Measurements from ENCODE around the gene FAM210B.
A peak's percentile ranks its signal among the peaks of the same experiment; 100 is the strongest.
"Not testable (repeated sequence)": the region's sequence is repeated elsewhere in the genome, so short reads cannot be mapped to it uniquely, and the experiment has no call there.

Gene FAM210B

GRCh38 chr20:56392881-56393482 is 34.2 kb downstream of the FAM210B start:
- no peak for DNase-seq (ENCODE audit: low spot score)

GRCh38 chr20:56393653-56394052 is 34.9 kb downstream of the FAM210B start:
- DNase-seq (ENCODE audit: low spot score), result no peak

- DNase-seq (ENCODE audit: low spot score), result no peak
Measured at GRCh38 chr20:56395166-56395565, 36.4 kb downstream of the FAM210B start.

- peak; percentile 85 for DNase-seq (ENCODE audit: low spot score)
Measured at GRCh38 chr20:56400001-56400640, 41.3 kb downstream of the FAM210B start.

- DNase-seq (ENCODE audit: low spot score), result no peak
Measured at GRCh38 chr20:56403465-56403864, 44.7 kb downstream of the FAM210B start.

GRCh38 chr20:56405356-56405755 is 46.6 kb downstream of the FAM210B start:
- DNase-seq (ENCODE audit: low spot score), result not testable (repeated sequence)

GRCh38 chr20:56406910-56407309 is 48.1 kb downstream of the FAM210B start:
- no peak for DNase-seq (ENCODE audit: low spot score)

- no peak for DNase-seq (ENCODE audit: low spot score)
Measured at GRCh38 chr20:56409521-56409920, 50.7 kb downstream of the FAM210B start.

GRCh38 chr20:56409956-56410355 is 51.2 kb downstream of the FAM210B start:
- DNase-seq (ENCODE audit: low spot score), result no peak

GRCh38 chr20:56411287-56411686 is 52.5 kb downstream of the FAM210B start:
- not testable (repeated sequence) for DNase-seq (ENCODE audit: low spot score)

GRCh38 chr20:56411759-56412472 is 53.1 kb downstream of the FAM210B start, which contains the start of gene CASS4:
Gene CASS4, plus strand, starts transcription at chr20:56412260. Its CDS starts 199 bp downstream, at chr20:56412459.
- DNase-seq (ENCODE audit: low spot score), result peak; percentile 81

GRCh38 chr20:56412473-56412790 is 53.7 kb downstream of the FAM210B start:
- DNase-seq (ENCODE audit: low spot score), result no peak

GRCh38 chr20:56412949-56413348 is 54.2 kb downstream of the FAM210B start:
- no peak for DNase-seq (ENCODE audit: low spot score)

GRCh38 chr20:56414842-56415765 is 56.3 kb downstream of the FAM210B start:
- no peak for DNase-seq (ENCODE audit: low spot score)

- no peak for DNase-seq (ENCODE audit: low spot score)
Measured at GRCh38 chr20:56417402-56417801, 58.6 kb downstream of the FAM210B start.

- DNase-seq (ENCODE audit: low spot score), result no peak
Measured at GRCh38 chr20:56417911-56418310, 59.1 kb downstream of the FAM210B start.

Data from pons (tissue), 1 donor.